Measurements from ENCODE around the gene RFFL. TPM values are rescaled to one million over a fixed set of nuclear protein-coding genes. Genes with fewer than 3 reads are reported as not detected.
A peak's percentile ranks its signal among the peaks of the same experiment; 100 is the strongest.

RFFL gene
- total and polyA plus RNA-seq, 9 of the 15 experiments (the other 6 are each of a cell fraction or from before 2014, with no cell fraction given), result 3.4 to 18.1 (median 12.8) TPM

DNA sequence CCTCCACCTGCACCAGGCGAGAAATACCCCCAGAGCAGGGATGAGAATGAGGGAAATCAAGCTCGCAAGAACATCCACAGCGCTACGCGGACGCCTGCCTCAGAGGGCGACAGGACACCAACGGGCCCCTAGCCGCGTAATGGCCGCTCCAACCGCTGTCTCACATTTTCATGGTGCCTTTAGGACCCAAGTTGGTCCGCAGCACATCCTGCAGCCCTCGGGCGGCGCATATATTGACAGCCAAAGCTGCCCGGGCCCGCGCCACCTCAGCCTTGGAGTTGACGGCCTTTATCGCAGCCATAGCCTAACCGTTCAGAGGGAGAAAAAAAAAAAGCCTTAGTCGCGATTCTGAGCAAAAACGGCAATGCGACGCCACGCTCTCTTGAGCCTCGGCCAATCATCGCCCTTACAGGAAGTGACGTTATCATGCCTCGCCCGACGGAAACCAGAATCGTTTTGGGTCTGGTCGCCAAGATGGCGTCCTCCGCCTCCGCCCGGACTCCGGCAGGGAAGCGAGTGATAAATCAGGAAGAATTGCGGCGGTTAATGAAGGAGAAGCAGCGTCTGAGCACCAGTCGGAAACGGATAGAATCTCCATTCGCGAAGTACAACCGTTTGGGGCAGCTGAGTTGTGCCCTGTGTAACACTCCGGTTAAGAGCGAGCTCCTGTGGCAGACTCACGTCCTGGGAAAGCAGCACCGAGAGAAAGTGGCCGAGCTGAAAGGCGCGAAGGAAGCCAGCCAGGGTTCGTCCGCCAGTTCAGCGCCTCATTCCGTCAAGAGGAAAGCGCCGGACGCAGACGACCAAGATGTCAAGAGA, 102.2 kb downstream of the RFFL start, which contains the start of the genes CCT6B and ZNF830 (continued):
- TF ChIP-seq, protein P1, sequence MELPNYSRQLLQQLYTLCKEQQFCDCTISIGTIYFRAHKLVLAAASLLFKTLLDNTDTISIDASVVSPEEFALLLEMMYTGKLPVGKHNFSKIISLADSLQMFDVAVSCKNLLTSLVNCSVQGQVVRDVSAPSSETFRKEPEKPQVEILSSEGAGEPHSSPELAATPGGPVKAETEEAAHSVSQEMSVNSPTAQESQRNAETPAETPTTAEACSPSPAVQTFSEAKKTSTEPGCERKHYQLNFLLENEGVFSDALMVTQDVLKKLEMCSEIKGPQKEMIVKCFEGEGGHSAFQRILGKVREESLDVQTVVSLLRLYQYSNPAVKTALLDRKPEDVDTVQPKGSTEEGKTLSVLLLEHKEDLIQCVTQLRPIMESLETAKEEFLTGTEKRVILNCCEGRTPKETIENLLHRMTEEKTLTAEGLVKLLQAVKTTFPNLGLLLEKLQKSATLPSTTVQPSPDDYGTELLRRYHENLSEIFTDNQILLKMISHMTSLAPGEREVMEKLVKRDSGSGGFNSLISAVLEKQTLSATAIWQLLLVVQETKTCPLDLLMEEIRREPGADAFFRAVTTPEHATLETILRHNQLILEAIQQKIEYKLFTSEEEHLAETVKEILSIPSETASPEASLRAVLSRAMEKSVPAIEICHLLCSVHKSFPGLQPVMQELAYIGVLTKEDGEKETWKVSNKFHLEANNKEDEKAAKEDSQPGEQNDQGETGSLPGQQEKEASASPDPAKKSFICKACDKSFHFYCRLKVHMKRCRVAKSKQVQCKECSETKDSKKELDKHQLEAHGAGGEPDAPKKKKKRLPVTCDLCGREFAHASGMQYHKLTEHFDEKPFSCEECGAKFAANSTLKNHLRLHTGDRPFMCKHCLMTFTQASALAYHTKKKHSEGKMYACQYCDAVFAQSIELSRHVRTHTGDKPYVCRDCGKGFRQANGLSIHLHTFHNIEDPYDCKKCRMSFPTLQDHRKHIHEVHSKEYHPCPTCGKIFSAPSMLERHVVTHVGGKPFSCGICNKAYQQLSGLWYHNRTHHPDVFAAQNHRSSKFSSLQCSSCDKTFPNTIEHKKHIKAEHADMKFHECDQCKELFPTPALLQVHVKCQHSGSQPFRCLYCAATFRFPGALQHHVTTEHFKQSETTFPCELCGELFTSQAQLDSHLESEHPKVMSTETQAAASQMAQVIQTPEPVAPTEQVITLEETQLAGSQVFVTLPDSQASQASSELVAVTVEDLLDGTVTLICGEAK (IDR thresholded peaks at IDR 0.05), result peak; percentile 96
- TF ChIP-seq, protein P1 (CRISPR knock-in tag; IDR thresholded peaks at IDR 0.05), result no peak
- TF ChIP-seq HCFC1 (IDR thresholded peaks at IDR 0.05; ENCODE audit: low read depth, low read length) (peak; percentile 79), NFYB (IDR thresholded peaks at IDR 0.05; ENCODE audit: extremely low read depth, insufficient read length) (peak; percentile 49), TEAD1 (CRISPR knock-in tag; IDR thresholded peaks at IDR 0.05) (0 out of 4 replicates have a peak, but pooled peaks have one; percentile 17 to 22), FOSL1 (tag; conservative IDR thresholded peaks at IDR 0.05) (0 out of 2 replicates have a peak, but pooled peaks have one; percentile 18)
- TF ChIP-seq, protein P2, sequence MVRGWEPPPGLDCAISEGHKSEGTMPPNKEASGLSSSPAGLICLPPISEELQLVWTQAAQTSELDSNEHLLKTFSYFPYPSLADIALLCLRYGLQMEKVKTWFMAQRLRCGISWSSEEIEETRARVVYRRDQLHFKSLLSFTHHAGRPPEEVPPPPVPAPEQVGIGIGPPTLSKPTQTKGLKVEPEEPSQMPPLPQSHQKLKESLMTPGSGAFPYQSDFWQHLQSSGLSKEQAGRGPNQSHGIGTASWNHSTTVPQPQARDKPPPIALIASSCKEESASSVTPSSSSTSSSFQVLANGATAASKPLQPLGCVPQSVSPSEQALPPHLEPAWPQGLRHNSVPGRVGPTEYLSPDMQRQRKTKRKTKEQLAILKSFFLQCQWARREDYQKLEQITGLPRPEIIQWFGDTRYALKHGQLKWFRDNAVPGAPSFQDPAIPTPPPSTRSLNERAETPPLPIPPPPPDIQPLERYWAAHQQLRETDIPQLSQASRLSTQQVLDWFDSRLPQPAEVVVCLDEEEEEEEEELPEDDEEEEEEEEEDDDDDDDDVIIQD (CRISPR knock-in tag; IDR thresholded peaks at IDR 0.05), result no peak
- TF ChIP-seq, protein P3, sequence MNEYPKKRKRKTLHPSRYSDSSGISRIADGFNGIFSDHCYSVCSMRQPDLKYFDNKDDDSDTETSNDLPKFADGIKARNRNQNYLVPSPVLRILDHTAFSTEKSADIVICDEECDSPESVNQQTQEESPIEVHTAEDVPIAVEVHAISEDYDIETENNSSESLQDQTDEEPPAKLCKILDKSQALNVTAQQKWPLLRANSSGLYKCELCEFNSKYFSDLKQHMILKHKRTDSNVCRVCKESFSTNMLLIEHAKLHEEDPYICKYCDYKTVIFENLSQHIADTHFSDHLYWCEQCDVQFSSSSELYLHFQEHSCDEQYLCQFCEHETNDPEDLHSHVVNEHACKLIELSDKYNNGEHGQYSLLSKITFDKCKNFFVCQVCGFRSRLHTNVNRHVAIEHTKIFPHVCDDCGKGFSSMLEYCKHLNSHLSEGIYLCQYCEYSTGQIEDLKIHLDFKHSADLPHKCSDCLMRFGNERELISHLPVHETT (CRISPR knock-in tag; conservative IDR thresholded peaks at IDR 0.05 in 1 of 2, IDR thresholded peaks at IDR 0.05 in 1 of 2), result peak in 1 of 2 experiments; percentile 59; a peak in 2 of 4 replicates

All from K562 (cell line).